Breast epithelium (tissue), 4 donors: ENCODE results near the gene SLC38A3. TPM values are rescaled to one million over a fixed set of nuclear protein-coding genes. Genes with fewer than 3 reads are reported as not detected.

ENCODE experiments used
- DNase-seq, 2 donors: peaks; one replicate each; pipeline ENCODE4 v3.0.0-alpha.2; 2019; ENCODE audit warnings: low spot score in 2 of 2
- H3K27ac ChIP-seq, 2 donors: fragments of 200-600 bp; sonication (generic) in 1 of 2; one replicate each; pipeline ENCODE4 v1.5.1; 2016 to 2019; ENCODE audit warnings: mild to moderate bottlenecking in 1 of 2
- H3K27me3 ChIP-seq, 2 donors: fragments of 200-600 bp; sonication (generic) in 1 of 2; one replicate each; pipeline versions ENCODE4 v1.5.1 to v1.6.0; 2017 to 2019; ENCODE audit warnings: control low read depth in 1 of 2, mild to moderate bottlenecking in 1 of 2
- H3K36me3 ChIP-seq: fragments of 200-600 bp; one replicate; pipeline ENCODE4 v1.5.1; 2019
- H3K4me1 ChIP-seq, 2 donors: fragments of 200-600 bp; sonication (generic); one replicate each; pipeline ENCODE4 v1.5.1; 2016 to 2019; ENCODE audit warnings: control low read depth in 1 of 2
- H3K4me3 ChIP-seq, 3 donors: fragments of 200-600 bp; sonication (generic); 1 replicate in 2 of 3; 2 replicates in 1 of 3; pipeline ENCODE4 v1.5.1; 2016 to 2019; ENCODE audit warnings: mild to moderate bottlenecking in 3 of 3, moderate library complexity in 2 of 3
- H3K9me3 ChIP-seq, 2 donors: fragments of 200-600 bp; sonication (generic) in 1 of 2; one replicate each; pipeline ENCODE4 v1.5.1; 2016 to 2019; ENCODE audit warnings: control low read depth in 1 of 2
- POLR2A ChIP-seq: fragments of 450-650 bp; IDR thresholded peaks from one replicate; pipeline ENCODE4 v1.6.1; 2016; ENCODE audit warnings: antibody characterized with exemption, mild to moderate bottlenecking, moderate library complexity
- POLR2AphosphoS5 ChIP-seq, 3 donors: sonication (generic); formaldehyde crosslinking; IDR thresholded peaks; one replicate each; pipeline ENCODE4 v1.6.1; 2017; ENCODE audit warnings: antibody characterized with exemption in 3 of 3
- intact Hi-C: fragments of 100-400 bp; cut with DNase I; formaldehyde crosslinking; loops from one replicate; pipeline ENCODE4 v1.15.1; 2023; ENCODE audit warnings: low total_unique reads
- total RNA-seq, 3 donors: library from RNA; depleted of rRNA; stranded (reverse); fragments of >200 nt; gene quantifications; one replicate each; pipeline ENCODE4 v1.1.0, GENCODE V29; 2016
- TF ChIP-seq, protein P1 (sequence below), 3 donors: fragments of 450-650 bp; IDR thresholded peaks; one replicate each; pipeline ENCODE4 v1.5.1; 2016 to 2017; ENCODE audit warnings: antibody characterized with exemption in 3 of 3, mild to moderate bottlenecking in 3 of 3, moderate library complexity in 3 of 3

Gene SLC38A3
- total RNA-seq, 3 donors from 2014 or later, result 0.98 to 2.5 TPM; not detected in 1

- Histone ChIP-seq H3K9me3 (no peaks in the 10 kb centered on the region), H3K27me3 (no peaks in the 10 kb centered on the region), H3K4me3 (peak overlapping the region in 1 of 3 donors; percentile 89), H3K36me3 (no peaks in the 10 kb centered on the region), H3K27ac (peak overlapping the region; percentile 78 to 90), H3K4me1 (peaks cover 0 to 6% of the 10 kb centered on the region in 2 donors)
- TF ChIP-seq, protein P1, sequence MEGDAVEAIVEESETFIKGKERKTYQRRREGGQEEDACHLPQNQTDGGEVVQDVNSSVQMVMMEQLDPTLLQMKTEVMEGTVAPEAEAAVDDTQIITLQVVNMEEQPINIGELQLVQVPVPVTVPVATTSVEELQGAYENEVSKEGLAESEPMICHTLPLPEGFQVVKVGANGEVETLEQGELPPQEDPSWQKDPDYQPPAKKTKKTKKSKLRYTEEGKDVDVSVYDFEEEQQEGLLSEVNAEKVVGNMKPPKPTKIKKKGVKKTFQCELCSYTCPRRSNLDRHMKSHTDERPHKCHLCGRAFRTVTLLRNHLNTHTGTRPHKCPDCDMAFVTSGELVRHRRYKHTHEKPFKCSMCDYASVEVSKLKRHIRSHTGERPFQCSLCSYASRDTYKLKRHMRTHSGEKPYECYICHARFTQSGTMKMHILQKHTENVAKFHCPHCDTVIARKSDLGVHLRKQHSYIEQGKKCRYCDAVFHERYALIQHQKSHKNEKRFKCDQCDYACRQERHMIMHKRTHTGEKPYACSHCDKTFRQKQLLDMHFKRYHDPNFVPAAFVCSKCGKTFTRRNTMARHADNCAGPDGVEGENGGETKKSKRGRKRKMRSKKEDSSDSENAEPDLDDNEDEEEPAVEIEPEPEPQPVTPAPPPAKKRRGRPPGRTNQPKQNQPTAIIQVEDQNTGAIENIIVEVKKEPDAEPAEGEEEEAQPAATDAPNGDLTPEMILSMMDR (IDR thresholded peaks at IDR 0.05), result no peak
- TF ChIP-seq POLR2AphosphoS5 (IDR thresholded peaks at IDR 0.05) (no peak), POLR2A (no peak)
- intact Hi-C loops, result no loop called here
- DNase-seq, result peak in 1 of 2 donors; percentile 58
These were observed 47.1 kb upstream of the SLC38A3 start for GRCh38 chr3:50157827-50158529.

GRCh38 chr3:50158530-50159146, 46.4 kb upstream of the SLC38A3 start:
- peaks cover 0 to 6% of the 10 kb centered on the region in 2 donors for H3K4me1 ChIP-seq
- intact Hi-C loops, result no loop called here
- TF ChIP-seq, protein P1 (IDR thresholded peaks at IDR 0.05), result no peak
- no peak for TF ChIP-seq POLR2A
- TF ChIP-seq POLR2AphosphoS5 (IDR thresholded peaks at IDR 0.05), result no peak
- H3K27ac ChIP-seq, result peak overlapping the region; percentile 78 to 90
- H3K27me3 ChIP-seq, result no peaks in the 10 kb centered on the region
- no peaks in the 10 kb centered on the region for H3K9me3 ChIP-seq
- H3K4me3 ChIP-seq, result peak overlapping the region in 1 of 3 donors; percentile 89
- no peaks in the 10 kb centered on the region for H3K36me3 ChIP-seq
- DNase-seq, result no peak

DNA sequence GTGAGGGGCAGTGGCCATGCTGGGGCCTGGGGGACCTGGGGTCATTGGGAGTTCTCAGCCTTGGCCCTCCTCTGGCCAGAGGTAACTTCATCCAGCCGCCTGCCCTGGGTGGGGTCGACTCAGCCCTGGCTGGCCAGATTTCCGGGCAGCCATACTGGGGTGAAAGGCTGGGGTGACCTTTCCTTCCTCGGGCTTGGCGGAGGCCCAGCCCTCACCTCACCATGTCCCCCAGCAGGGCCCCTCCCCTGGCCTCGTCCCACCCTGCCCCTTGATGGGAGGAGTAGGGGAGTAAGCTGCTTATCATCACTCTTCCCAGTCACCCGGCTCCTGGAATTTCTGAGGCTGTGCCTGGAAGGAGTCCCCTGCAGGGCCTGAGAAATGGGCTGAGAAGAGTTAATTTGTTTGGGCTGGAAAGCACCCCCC, 44.5 kb upstream of the SLC38A3 start:
- Histone ChIP-seq H3K9me3 (no peaks in the 10 kb centered on the region), H3K27me3 (no peaks in the 10 kb centered on the region), H3K36me3 (no peaks in the 10 kb centered on the region), H3K4me3 (peak overlapping the region in 1 of 3 donors; percentile 20), H3K27ac (peak overlapping the region in 1 of 2 donors; percentile 90), H3K4me1 (peaks cover 14 to 21% of the 10 kb centered on the region in 2 donors)
- TF ChIP-seq POLR2AphosphoS5 (IDR thresholded peaks at IDR 0.05) (no peak), POLR2A (no peak)
- TF ChIP-seq, protein P1 (IDR thresholded peaks at IDR 0.05), result no peak
- no peak for DNase-seq
- intact Hi-C loops, result no loop called here

DNA sequence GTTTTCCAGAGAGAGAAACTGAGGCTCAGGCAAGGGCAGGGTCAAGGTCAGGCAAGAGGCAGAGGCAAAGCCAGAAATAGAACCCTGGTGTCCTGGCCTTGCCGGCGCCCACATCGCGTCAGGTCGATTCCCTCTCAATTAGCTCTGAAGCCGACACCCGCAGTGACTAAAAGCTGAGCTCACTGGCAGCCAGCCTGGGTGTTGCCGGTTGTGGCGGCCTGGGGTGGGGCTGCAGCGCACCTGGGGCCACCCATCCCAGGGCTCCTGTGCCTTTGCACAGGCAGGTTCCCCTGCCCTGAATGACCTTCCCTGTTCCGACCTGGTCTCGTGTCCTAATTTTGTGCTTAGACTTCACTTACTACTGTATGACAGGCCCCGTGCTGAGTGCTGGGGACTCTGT, 43.8 kb upstream of the SLC38A3 start:
- Histone ChIP-seq H3K4me3 (peak overlapping the region in 1 of 3 donors; percentile 20), H3K9me3 (no peaks in the 10 kb centered on the region), H3K36me3 (no peaks in the 10 kb centered on the region), H3K27ac (peak overlapping the region; percentile 34 to 90), H3K27me3 (no peaks in the 10 kb centered on the region), H3K4me1 (peaks cover 22 to 28% of the 10 kb centered on the region in 2 donors)
- no peak for DNase-seq
- intact Hi-C loops, result no loop called here
- TF ChIP-seq POLR2A (no peak), POLR2AphosphoS5 (IDR thresholded peaks at IDR 0.05) (no peak)
- TF ChIP-seq, protein P1 (IDR thresholded peaks at IDR 0.05), result no peak
